ENCODE data around the gene PKP2.

DNA sequence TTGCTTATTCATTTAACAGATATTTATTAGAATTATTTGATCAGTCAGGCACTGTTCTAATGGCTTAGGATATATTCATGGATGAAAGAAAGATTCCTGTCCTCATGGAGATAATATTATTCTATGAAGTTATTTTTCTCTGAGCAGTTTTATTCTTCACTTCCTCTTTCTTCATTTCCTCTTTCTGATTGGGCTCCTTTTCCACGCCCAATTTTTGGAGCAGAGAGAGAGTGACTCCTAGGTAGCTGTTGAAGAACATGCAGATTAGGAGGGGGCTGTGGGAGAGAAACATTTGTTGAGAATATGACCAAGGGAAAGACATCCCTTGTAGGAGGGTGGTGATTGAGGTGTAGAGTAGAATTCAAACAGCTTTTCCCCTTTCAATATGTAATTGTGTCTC is 134.9 kb downstream of the PKP2 start:
- TF ChIP-seq, protein P1, sequence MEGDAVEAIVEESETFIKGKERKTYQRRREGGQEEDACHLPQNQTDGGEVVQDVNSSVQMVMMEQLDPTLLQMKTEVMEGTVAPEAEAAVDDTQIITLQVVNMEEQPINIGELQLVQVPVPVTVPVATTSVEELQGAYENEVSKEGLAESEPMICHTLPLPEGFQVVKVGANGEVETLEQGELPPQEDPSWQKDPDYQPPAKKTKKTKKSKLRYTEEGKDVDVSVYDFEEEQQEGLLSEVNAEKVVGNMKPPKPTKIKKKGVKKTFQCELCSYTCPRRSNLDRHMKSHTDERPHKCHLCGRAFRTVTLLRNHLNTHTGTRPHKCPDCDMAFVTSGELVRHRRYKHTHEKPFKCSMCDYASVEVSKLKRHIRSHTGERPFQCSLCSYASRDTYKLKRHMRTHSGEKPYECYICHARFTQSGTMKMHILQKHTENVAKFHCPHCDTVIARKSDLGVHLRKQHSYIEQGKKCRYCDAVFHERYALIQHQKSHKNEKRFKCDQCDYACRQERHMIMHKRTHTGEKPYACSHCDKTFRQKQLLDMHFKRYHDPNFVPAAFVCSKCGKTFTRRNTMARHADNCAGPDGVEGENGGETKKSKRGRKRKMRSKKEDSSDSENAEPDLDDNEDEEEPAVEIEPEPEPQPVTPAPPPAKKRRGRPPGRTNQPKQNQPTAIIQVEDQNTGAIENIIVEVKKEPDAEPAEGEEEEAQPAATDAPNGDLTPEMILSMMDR (conservative IDR thresholded peaks at IDR 0.05; ENCODE audit: low read length) = no peak
- TF ChIP-seq EZH2phosphoT487 (IDR thresholded peaks at IDR 0.05; ENCODE audit: borderline replicate concordance, low read depth, low read length) = no peak

Data from OCI-LY7 (cell line).